Activated B cell treated with CpG ODN at 0.5 μM for 24 hours (primary cell): ENCODE data around the gene DLD. TPM values are rescaled to one million over a fixed set of nuclear protein-coding genes. Genes with fewer than 3 reads are reported as not detected.
"Not testable (repeated sequence)": the region's sequence is repeated elsewhere in the genome, so short reads cannot be mapped to it uniquely, and the experiment has no call there.

ENCODE experiments used
- ATAC-seq: fragments of 200-7000 bp; cut with Tn5 transposase; one replicate; pipeline ENCODE4 v1.10.0; 2021; ENCODE audit warnings: low read depth, mild to moderate bottlenecking, moderate library complexity
- CTCF ChIA-PET: fragments of 350-600 bp; sonication (Branson Sonifier 250); formaldehyde crosslinking; loops from one replicate; lab custom pipeline; 2021; ENCODE audit warnings: antibody characterized with exemption; lab: Charles Lee
- POLR2A ChIA-PET: fragments of 350-600 bp; sonication (Branson Sonifier 250); formaldehyde crosslinking; loops from one replicate; lab custom pipeline; 2021; ENCODE audit warnings: antibody characterized with exemption; lab: Charles Lee
- DNase-seq: peaks from one replicate; pipeline ENCODE4 v3.0.0; 2022
- H3K27ac Mint-ChIP-seq: one replicate; pipeline ENCODE4 v1.8.0; 2020; ENCODE audit warnings: mixed read lengths
- H3K27me3 Mint-ChIP-seq: one replicate; pipeline ENCODE4 v1.8.0; 2021; ENCODE audit warnings: mixed read lengths
- H3K36me3 Mint-ChIP-seq: one replicate; pipeline ENCODE4 v1.8.0; 2021; ENCODE audit warnings: low read depth, mixed read lengths
- H3K4me1 Mint-ChIP-seq: one replicate; pipeline ENCODE4 v1.8.0; 2021; ENCODE audit warnings: mixed read lengths
- H3K4me3 Mint-ChIP-seq: one replicate; pipeline ENCODE4 v1.8.0; 2020; ENCODE audit warnings: mild to moderate bottlenecking, mixed read lengths
- H3K9me3 Mint-ChIP-seq: one replicate; pipeline ENCODE4 v1.8.0; 2020; ENCODE audit warnings: mixed read lengths
- CTCF ChIP-seq: fragments of 200-600 bp; IDR thresholded peaks from one replicate; pipeline ENCODE4 v1.8.0; 2022; ENCODE audit warnings: antibody characterized with exemption, mild to moderate bottlenecking
- intact Hi-C: fragments of 100-400 bp; cut with micrococcal nuclease; formaldehyde crosslinking; loops from one replicate; pipeline ENCODE4 v1.15.1; 2024
- total RNA-seq: library from RNA; stranded (reverse); gene quantifications from 2 replicates; pipeline ENCODE4 v1.2.3, GENCODE V29; 2022

DLD gene
- total RNA-seq, 1 donor from 2014 or later: 66.1 TPM

GRCh38 chr7:107914831-107915230 is 23.8 kb downstream of the DLD start:
- Mint-ChIP-seq H3K27me3 (no peaks in the 10 kb centered on the region), H3K4me1 (peaks cover 6% of the 10 kb centered on the region), H3K36me3 (peaks cover 85% of the 10 kb centered on the region), H3K9me3 (peaks cover 4% of the 10 kb centered on the region), H3K27ac (no peak overlapping the region), H3K4me3 (no peak overlapping the region)
- no peak for TF ChIP-seq CTCF
- ATAC-seq (no peak), DNase-seq (no peak)
- ChIA-PET POLR2A (no interaction called here), CTCF (no interaction called here)
- intact Hi-C loops: no loop called here

GRCh38 chr7:107915541-107915940 is 24.6 kb downstream of the DLD start:
- POLR2A ChIA-PET: no interaction called here
- peaks cover 4% of the 10 kb centered on the region for H3K9me3 Mint-ChIP-seq
- TF ChIP-seq CTCF: no peak
- CTCF ChIA-PET: no interaction called here
- DNase-seq (no peak), ATAC-seq (no peak)
- H3K4me3 Mint-ChIP-seq: no peak overlapping the region
- no peaks in the 10 kb centered on the region for H3K27me3 Mint-ChIP-seq
- peaks cover 86% of the 10 kb centered on the region for H3K36me3 Mint-ChIP-seq
- H3K27ac Mint-ChIP-seq: no peak overlapping the region
- peaks cover 9% of the 10 kb centered on the region for H3K4me1 Mint-ChIP-seq
- intact Hi-C loops: no loop called here

- intact Hi-C loops: no loop called here
- Mint-ChIP-seq H3K4me3 (no peak overlapping the region), H3K27me3 (no peaks in the 10 kb centered on the region), H3K4me1 (peaks cover 15% of the 10 kb centered on the region), H3K27ac (no peak overlapping the region), H3K36me3 (peaks cover 87% of the 10 kb centered on the region), H3K9me3 (no peaks in the 10 kb centered on the region)
- CTCF ChIA-PET: no interaction called here
- ATAC-seq (no peak), DNase-seq (no peak)
- TF ChIP-seq CTCF: no peak
- POLR2A ChIA-PET: no interaction called here
Measured at GRCh38 chr7:107917763-107918651, 27.0 kb downstream of the DLD start.

GRCh38 chr7:107918948-107919347 is 28.0 kb downstream of the DLD start:
- Mint-ChIP-seq H3K27me3 (no peaks in the 10 kb centered on the region), H3K27ac (no peak overlapping the region), H3K4me3 (no peak overlapping the region), H3K4me1 (peaks cover 9% of the 10 kb centered on the region), H3K9me3 (no peaks in the 10 kb centered on the region), H3K36me3 (peaks cover 83% of the 10 kb centered on the region)
- ATAC-seq (no peak), DNase-seq (no peak)
- TF ChIP-seq CTCF: no peak
- POLR2A ChIA-PET: no interaction called here
- CTCF ChIA-PET: no interaction called here
- intact Hi-C loops: no loop called here

GRCh38 chr7:107920048-107920772 is 29.2 kb downstream of the DLD start:
- TF ChIP-seq CTCF: no peak
- ChIA-PET POLR2A (interaction anchor here (0.5 kb wide), 1 partner anchor 361 kb away, joined by 5 read pairs; no protein-coding TSS in a partner anchor), CTCF (no interaction called here)
- ATAC-seq (no peak), DNase-seq (no peak)
- Mint-ChIP-seq H3K27ac (no peak overlapping the region), H3K36me3 (peaks cover 82% of the 10 kb centered on the region), H3K4me3 (no peak overlapping the region), H3K4me1 (peaks cover 16% of the 10 kb centered on the region), H3K27me3 (no peaks in the 10 kb centered on the region), H3K9me3 (no peaks in the 10 kb centered on the region)
- intact Hi-C loops: loop anchor here (10.0 kb wide), 1 partner anchor 225 kb away; no protein-coding TSS in a partner anchor

- intact Hi-C loops: loop anchor here (10.0 kb wide), 1 partner anchor 223 kb away; no protein-coding TSS in a partner anchor
- H3K27ac Mint-ChIP-seq, DNase-seq, H3K27me3 Mint-ChIP-seq, H3K9me3 Mint-ChIP-seq, ATAC-seq, H3K4me3 Mint-ChIP-seq, CTCF ChIA-PET: not testable (repeated sequence)
- Mint-ChIP-seq H3K36me3 (peaks cover 86% of the 10 kb centered on the region), H3K4me1 (peaks cover 16% of the 10 kb centered on the region)
- POLR2A ChIA-PET: interaction anchor here (0.7 kb wide), 1 partner anchor 548 kb away, joined by 3 read pairs; no protein-coding TSS in a partner anchor
Measured at GRCh38 chr7:107921826-107922225, 30.8 kb downstream of the DLD start.
